T-helper 1 cell treated with Interleukin-12 subunit alpha and Interleukin-12 subunit beta and Interleukin-4 antibody, amounts not matched to agents 30 μg/mL and 1 μg/mL, for 36 hours (primary cell): ENCODE measurements around the gene RBM15.
A peak's percentile ranks its signal among the peaks of the same experiment; 100 is the strongest.

Experiments
- H3K27ac Mint-ChIP-seq: one replicate; pipeline ENCODE4 v1.8.0; 2021; ENCODE audit warnings: mild to moderate bottlenecking, mixed read lengths
- H3K27me3 Mint-ChIP-seq: one replicate; pipeline ENCODE4 v1.8.0; 2021; ENCODE audit warnings: low read depth, mixed read lengths
- H3K36me3 Mint-ChIP-seq: one replicate; pipeline ENCODE4 v1.8.0; 2021; ENCODE audit warnings: low read depth, mixed read lengths
- H3K4me1 Mint-ChIP-seq: one replicate; pipeline ENCODE4 v1.8.0; 2021; ENCODE audit warnings: low read depth, mixed read lengths
- H3K4me3 Mint-ChIP-seq: one replicate; pipeline ENCODE4 v1.8.0; 2021; ENCODE audit warnings: mild to moderate bottlenecking, moderate library complexity, mixed read lengths
- H3K9me3 Mint-ChIP-seq: one replicate; pipeline ENCODE4 v1.8.0; 2021; ENCODE audit warnings: mixed read lengths

The RBM15 gene, protein sequence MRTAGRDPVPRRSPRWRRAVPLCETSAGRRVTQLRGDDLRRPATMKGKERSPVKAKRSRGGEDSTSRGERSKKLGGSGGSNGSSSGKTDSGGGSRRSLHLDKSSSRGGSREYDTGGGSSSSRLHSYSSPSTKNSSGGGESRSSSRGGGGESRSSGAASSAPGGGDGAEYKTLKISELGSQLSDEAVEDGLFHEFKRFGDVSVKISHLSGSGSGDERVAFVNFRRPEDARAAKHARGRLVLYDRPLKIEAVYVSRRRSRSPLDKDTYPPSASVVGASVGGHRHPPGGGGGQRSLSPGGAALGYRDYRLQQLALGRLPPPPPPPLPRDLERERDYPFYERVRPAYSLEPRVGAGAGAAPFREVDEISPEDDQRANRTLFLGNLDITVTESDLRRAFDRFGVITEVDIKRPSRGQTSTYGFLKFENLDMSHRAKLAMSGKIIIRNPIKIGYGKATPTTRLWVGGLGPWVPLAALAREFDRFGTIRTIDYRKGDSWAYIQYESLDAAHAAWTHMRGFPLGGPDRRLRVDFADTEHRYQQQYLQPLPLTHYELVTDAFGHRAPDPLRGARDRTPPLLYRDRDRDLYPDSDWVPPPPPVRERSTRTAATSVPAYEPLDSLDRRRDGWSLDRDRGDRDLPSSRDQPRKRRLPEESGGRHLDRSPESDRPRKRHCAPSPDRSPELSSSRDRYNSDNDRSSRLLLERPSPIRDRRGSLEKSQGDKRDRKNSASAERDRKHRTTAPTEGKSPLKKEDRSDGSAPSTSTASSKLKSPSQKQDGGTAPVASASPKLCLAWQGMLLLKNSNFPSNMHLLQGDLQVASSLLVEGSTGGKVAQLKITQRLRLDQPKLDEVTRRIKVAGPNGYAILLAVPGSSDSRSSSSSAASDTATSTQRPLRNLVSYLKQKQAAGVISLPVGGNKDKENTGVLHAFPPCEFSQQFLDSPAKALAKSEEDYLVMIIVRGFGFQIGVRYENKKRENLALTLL

DNA sequence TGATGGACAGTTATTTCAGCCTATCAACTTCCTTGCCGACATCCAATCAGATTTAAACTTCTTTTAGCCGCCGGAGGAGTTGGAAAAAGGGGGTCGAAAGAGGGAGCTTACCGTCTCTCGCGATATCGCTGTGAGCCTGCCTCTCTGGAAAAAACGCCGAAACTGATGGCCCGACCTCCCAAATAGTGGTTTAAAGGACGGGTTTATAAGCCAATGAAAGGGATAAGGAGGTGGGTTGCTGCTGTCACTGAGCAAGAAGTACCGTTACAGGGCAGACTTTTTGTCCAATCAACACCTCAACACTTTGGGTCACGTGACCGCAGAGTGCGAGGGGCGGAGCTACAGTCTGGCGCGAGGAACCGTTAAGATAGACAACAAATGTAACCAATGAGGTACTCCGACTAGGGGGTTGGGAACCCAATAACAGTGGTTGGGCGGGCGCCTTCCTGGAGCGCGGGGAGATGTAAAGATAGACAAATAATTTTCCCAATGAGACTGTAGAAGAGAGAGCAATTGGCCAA, at the start of gene RBM15:
Gene RBM15, plus strand, starts transcription at position 492 of the 521 bp plus-strand sequence. Its CDS starts 29 bp downstream, at position 521.
- Mint-ChIP-seq H3K9me3 (no peaks in the 10 kb centered on the region), H3K4me1 (peaks cover 53% of the 10 kb centered on the region), H3K4me3 (no peak within 1 kb of the TSS), H3K36me3 (peaks cover 35% of the 10 kb centered on the region), H3K27me3 (no peaks in the 10 kb centered on the region), H3K27ac (no peak within 1 kb of the TSS)

DNA sequence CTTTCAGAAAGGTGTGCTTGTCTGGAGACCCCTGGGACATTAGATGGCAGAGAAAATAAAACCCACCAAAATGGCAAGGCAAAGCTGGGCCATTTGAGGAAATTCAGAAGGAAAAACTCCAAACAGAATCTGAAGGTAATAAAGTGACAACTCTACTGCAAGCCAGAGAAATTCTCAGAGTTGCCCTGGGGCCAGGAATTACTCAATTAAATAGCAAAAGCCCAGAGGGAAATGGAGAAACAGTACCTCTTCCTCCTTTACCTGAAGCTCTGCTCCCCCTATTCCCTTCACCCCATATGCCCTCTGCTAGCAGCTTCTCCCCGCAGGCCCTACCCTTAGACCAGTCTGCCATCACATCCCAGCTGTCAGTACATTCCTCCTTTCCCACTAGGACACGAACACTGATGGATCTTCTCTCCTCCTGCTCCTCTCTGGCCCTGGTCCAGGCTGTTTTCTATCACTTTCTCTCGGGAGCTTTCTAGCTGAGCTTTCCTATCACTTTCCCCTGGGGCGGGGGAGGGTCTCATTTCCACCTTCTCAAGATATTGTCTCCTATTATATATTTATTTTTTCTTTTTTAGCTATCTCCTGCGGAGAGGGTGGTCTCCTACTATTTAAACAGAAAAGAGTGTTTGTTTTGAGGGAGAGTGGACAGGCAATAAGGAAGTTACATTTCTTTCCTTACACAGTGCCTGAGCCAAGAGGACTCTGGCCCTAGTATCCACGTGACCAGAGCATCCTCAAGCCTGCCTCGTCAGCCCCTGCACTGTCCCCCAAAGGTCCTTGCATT, 47.7 kb upstream of the RBM15 start:
- Mint-ChIP-seq H3K36me3 (no peaks in the 10 kb centered on the region), H3K27me3 (peaks cover 4% of the 10 kb centered on the region), H3K4me3 (no peak overlapping the region), H3K4me1 (no peaks in the 10 kb centered on the region), H3K9me3 (no peaks in the 10 kb centered on the region), H3K27ac (no peak overlapping the region)

DNA sequence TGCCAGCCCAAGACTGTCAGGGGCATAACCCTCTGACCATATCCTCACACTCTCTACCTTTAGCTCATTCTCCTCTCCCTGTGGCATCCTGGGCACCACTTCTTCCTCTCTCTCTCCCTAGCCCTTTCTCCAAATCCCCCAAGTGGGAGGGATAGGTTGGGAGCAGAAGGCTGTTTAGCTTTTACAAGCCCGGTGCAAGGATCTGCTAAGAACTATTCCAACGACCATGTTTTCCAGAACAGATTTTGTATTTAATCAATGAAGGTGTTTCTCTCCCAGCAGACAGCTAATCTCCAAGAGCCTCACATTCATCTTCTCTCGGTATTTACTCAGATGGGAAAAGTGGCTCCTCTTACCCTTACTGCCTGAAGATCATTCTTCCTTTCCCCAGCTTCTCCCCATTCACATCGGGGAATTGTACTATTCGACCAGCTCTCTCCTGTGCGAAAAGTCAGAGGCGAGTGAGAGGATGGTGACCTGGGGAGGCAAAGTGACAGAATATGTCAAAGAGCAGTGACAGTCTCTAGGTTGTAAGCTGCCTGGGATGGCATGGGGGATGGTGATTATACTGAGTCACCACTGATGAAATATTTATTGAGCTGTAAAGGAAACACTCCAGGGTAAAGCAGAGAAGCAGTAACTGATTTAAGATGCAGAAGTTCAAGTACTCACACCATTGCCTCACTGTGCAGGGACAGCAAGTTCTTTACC, 47.0 kb upstream of the RBM15 start:
- peak overlapping the region; percentile 41 for H3K27ac Mint-ChIP-seq
- H3K4me3 Mint-ChIP-seq: no peak overlapping the region
- no peaks in the 10 kb centered on the region for H3K4me1 Mint-ChIP-seq
- H3K9me3 Mint-ChIP-seq: no peaks in the 10 kb centered on the region
- H3K27me3 Mint-ChIP-seq: peaks cover 5% of the 10 kb centered on the region
- no peaks in the 10 kb centered on the region for H3K36me3 Mint-ChIP-seq

DNA sequence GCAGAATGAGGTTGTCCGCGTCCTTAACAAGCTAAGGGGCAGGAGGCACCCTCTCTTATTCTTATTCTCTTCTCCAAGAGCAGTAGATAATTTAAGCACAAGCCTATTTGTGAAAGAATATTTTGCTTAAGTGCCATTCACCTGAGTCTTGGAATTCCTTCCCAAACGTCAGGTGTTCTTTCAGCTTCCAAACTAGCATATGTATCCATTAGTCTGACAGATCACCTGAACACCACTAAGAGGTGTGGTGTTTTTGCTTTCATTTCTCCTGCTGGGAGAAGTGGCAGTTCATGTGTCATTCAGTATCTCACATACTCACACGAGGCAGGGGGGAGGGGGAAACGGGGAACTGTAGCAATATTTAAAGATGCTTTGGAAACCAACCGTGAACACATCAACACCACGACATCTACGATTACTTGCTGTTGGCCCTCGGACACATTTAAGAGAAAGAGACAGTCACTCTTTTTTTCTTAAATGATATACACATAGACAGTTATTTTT, 45.5 kb upstream of the RBM15 start:
- H3K27me3 Mint-ChIP-seq: peaks cover 12% of the 10 kb centered on the region
- no peaks in the 10 kb centered on the region for H3K9me3 Mint-ChIP-seq
- H3K4me1 Mint-ChIP-seq: no peaks in the 10 kb centered on the region
- no peak overlapping the region for H3K27ac Mint-ChIP-seq
- no peaks in the 10 kb centered on the region for H3K36me3 Mint-ChIP-seq
- H3K4me3 Mint-ChIP-seq: no peak overlapping the region

DNA sequence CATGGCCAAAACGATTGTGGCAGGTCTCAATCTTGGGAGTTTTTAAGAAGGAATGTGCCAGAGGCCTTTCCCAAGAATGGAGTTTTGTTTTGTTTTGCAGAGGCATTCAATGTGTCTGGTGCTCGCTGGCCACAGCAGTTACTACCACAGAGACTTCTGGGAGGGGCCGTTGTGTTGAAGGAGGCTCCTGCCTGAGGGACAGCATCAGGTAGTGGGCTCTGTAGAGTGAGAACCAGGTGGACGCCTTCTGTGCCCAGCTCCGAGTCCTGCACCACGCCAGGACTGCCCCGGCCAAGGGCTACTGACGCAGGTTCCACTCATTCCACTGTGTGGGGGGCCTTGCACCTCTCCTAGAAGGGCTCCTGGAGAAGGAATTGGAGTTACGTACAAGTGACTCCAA, 44.9 kb upstream of the RBM15 start:
- Mint-ChIP-seq H3K4me1 (no peaks in the 10 kb centered on the region), H3K4me3 (no peak overlapping the region), H3K36me3 (no peaks in the 10 kb centered on the region), H3K27me3 (peaks cover 12% of the 10 kb centered on the region), H3K27ac (no peak overlapping the region), H3K9me3 (no peaks in the 10 kb centered on the region)

DNA sequence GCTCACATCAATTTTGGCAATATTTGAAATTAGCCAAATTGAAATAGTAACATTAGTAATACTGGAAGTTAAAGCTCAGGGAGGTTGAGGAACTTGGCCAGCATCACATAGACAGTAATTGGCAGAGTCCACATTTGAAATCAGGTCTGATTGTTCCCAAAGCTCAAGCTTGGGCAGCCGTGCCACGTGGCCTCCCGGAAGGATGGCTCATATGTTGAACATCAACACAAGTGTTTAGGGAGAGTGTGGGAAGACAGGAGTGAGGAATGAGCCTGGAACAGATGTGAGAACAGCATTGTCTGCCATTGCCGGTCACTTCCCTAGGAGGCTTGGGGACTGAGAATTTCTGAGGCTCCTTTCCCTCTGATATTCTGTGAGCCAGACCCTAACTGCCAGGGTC, 40.2 kb upstream of the RBM15 start:
- H3K36me3 Mint-ChIP-seq: no peaks in the 10 kb centered on the region
- H3K4me3 Mint-ChIP-seq: no peak overlapping the region
- peaks cover 18% of the 10 kb centered on the region for H3K27me3 Mint-ChIP-seq
- H3K4me1 Mint-ChIP-seq: no peaks in the 10 kb centered on the region
- no peaks in the 10 kb centered on the region for H3K9me3 Mint-ChIP-seq
- no peak overlapping the region for H3K27ac Mint-ChIP-seq

DNA sequence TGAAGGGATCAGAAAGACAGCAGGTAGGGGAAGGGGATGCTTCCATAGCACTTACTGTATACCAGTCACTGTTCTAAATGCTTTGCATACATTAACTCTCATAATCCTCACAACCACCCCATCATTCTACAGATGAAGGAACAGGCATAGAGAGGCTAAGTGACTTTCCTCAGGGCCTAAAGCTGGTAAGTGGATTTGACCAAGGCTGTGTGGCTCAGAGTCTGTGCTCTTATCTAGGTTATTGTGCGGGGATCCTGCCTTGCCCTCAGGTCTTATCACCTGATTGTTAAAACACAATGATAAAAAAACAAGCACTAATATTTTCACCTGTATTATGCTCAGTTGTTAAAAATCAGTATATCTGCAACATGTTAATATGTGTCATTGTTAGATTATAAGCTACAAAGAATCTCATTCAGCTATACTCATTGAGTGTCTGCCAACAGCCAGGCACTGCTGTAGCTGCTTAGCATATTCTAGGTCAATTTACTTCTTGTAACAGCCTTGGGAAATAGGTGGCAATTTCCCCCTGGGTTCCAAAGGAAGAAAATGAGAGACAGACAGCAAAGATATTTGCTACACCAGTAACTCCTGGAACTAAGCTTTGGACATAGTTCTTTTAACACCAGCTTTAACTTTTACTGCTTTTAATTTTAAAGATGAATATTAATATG, 38.6 kb upstream of the RBM15 start:
- Mint-ChIP-seq H3K27ac (no peak overlapping the region), H3K9me3 (no peaks in the 10 kb centered on the region), H3K4me3 (no peak overlapping the region), H3K4me1 (no peaks in the 10 kb centered on the region), H3K36me3 (no peaks in the 10 kb centered on the region), H3K27me3 (peaks cover 18% of the 10 kb centered on the region)

DNA sequence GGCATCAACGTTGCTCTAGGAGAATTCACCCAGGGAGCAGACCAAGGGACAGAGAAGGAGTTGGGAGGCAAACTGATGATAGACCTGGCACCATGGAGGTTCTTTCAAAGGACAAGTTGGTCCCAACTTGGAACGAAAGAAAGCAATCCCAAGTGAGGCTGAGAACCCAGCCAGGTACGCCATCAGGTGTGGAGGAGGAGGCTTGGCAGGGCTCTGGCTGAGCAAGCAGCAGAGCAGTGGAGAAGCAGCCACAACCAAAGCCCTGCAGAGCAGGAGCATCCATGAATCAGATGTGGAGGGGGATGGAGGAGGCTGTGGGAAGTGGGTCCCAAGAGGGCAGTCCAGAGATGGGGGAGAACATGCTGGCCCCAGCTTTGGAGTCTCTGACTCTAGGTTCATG, 36.3 kb upstream of the RBM15 start:
- Mint-ChIP-seq H3K4me1 (no peaks in the 10 kb centered on the region), H3K27me3 (peaks cover 11% of the 10 kb centered on the region), H3K9me3 (no peaks in the 10 kb centered on the region), H3K36me3 (no peaks in the 10 kb centered on the region), H3K4me3 (no peak overlapping the region), H3K27ac (no peak overlapping the region)

DNA sequence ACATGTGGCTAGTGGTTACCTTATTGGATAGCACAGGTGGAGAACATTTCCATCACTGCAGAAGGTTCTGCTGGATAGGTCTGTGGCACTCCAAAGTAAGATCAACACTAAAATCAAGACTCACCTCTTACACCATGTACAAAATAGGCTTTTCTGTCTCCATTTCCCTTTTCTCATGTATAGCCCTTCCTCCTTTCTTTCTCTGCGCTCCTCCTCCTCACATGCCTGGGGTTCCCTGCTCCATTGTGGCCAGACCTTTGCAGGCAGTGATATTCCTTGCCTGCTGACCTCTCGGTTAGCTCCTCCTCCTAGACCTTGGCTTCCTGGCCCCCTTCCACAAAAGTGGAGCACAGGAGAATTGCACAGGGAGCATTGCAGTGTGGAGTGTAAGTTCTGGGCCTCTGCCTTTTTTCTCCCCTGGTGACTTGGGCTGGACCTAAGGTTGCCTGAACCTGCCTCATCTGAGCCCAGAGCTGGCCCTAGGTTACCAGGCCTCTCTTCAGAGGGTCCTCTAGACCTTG, 33.2 kb upstream of the RBM15 start:
- no peak overlapping the region for H3K4me3 Mint-ChIP-seq
- no peak overlapping the region for H3K27ac Mint-ChIP-seq
- no peaks in the 10 kb centered on the region for H3K4me1 Mint-ChIP-seq
- no peaks in the 10 kb centered on the region for H3K9me3 Mint-ChIP-seq
- H3K27me3 Mint-ChIP-seq: peaks cover 7% of the 10 kb centered on the region
- H3K36me3 Mint-ChIP-seq: no peaks in the 10 kb centered on the region

DNA sequence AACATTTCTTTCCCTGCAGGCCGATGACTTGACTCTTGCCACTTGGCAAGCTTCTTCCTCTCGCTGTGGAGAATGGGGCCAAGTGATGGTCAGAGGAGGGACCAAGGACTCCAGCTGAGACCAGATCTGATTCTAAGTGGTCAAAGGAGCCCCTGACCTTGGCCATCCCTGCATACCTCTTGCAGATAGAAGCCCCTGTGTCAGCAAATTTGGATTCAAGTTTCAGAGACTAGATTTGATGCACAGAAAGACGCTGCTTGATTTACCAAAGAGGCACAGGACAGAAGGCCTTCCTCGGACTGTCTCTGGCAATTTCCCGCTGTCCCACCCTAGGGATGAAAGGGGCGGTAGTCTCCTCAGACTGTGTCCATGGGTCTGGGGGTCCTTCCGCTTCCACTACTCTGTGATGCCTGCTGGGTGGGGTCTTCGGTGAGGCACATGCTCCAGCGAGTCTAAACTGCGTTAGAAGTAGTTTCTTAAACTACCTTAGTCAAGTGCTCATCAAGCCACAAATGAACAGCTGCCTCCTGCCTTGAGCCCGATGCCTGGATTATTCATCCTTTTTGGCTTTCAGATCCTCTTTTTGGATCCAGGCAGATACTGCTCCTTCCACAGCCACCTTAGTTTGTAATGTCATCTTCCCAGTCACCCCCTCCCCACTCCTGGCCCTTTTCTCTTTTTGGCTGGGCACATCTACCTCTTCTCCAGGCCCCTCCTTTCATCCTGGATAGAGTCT, 31.8 kb upstream of the RBM15 start:
- no peaks in the 10 kb centered on the region for H3K27me3 Mint-ChIP-seq
- H3K9me3 Mint-ChIP-seq: no peaks in the 10 kb centered on the region
- H3K27ac Mint-ChIP-seq: no peak overlapping the region
- no peaks in the 10 kb centered on the region for H3K4me1 Mint-ChIP-seq
- H3K36me3 Mint-ChIP-seq: no peaks in the 10 kb centered on the region
- no peak overlapping the region for H3K4me3 Mint-ChIP-seq

DNA sequence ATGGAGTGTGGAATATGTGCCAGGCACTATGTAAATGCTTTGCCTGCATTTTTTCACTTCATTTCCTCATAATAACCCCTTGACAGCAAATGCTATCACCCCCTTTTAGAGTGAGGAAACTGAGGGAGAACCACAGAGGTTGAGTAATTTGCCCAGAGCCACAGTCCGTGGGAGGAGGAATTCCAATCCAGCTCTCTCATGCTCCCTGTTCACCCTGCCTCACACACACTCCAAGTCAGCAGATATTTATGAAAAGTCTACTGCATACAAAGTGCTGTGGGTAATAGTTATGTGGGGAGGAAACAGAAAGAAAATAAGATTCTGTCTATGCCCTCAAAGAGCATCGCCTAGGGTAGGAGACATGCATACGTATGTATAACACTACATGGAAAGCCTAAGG, 30.9 kb upstream of the RBM15 start:
- Mint-ChIP-seq H3K27me3 (no peaks in the 10 kb centered on the region), H3K9me3 (no peaks in the 10 kb centered on the region), H3K36me3 (no peaks in the 10 kb centered on the region), H3K4me1 (no peaks in the 10 kb centered on the region), H3K4me3 (no peak overlapping the region), H3K27ac (no peak overlapping the region)

DNA sequence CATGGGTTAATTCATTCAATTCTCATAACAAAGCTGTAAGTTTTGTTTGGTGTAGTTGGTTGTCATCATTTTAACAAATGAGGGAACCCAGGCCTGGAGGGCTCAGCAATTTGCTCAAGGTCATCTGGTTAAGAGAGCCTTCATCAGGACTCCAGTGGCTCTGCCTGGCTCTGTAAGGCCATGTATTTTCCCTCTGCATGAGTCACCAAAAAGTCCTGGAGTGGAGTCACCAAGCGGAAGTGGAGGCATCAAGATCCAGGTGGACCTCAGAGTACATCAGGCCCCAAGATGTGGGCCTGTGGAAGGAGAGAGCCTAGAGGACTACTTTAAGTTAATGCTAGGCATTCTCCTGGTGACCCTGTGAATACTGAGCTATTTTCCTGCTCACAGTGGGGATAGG, 30.0 kb upstream of the RBM15 start:
- H3K27ac Mint-ChIP-seq: no peak overlapping the region
- H3K4me1 Mint-ChIP-seq: no peaks in the 10 kb centered on the region
- no peaks in the 10 kb centered on the region for H3K27me3 Mint-ChIP-seq
- no peaks in the 10 kb centered on the region for H3K9me3 Mint-ChIP-seq
- H3K4me3 Mint-ChIP-seq: no peak overlapping the region
- H3K36me3 Mint-ChIP-seq: no peaks in the 10 kb centered on the region
